ENCODE results near the gene LZTFL1.

Gene LZTFL1

GRCh38 chr3:45841757-45842491 is at the start of gene LZTFL1:
Gene LZTFL1 (minus strand): TSS chr3:45842119. CDS start chr3:45841991, 128 bp downstream.
- peak; percentile 97 for DNase-seq

GRCh38 chr3:45890405-45890804 is 48.5 kb upstream of the LZTFL1 start:
- DNase-seq: no peak

GRCh38 chr3:45889337-45889736 is 47.4 kb upstream of the LZTFL1 start:
- DNase-seq: no peak

- DNase-seq: no peak
These were observed 46.0 kb upstream of the LZTFL1 start for GRCh38 chr3:45887759-45888511.

- DNase-seq: no peak
These were observed 45.4 kb upstream of the LZTFL1 start for GRCh38 chr3:45887285-45887684.

GRCh38 chr3:45885979-45886705 is 44.2 kb upstream of the LZTFL1 start, which contains the start of gene CCR9:
Gene CCR9 (plus strand): TSS chr3:45886543. CDS start chr3:45894934, 8,391 bp downstream.
- DNase-seq: no peak

- DNase-seq: no peak
These were observed 42.7 kb upstream of the LZTFL1 start for GRCh38 chr3:45884368-45885201.

GRCh38 chr3:45881078-45882022 is 39.4 kb upstream of the LZTFL1 start:
- DNase-seq: no peak

GRCh38 chr3:45880725-45881077 is 38.8 kb upstream of the LZTFL1 start:
- DNase-seq: no peak

- no peak for DNase-seq
These were observed 36.2 kb upstream of the LZTFL1 start for GRCh38 chr3:45878124-45878523.

- DNase-seq: no peak
These were observed 32.9 kb upstream of the LZTFL1 start for GRCh38 chr3:45874677-45875346.

GRCh38 chr3:45873638-45874037 is 31.7 kb upstream of the LZTFL1 start:
- DNase-seq: no peak

- DNase-seq: no peak
These were observed 31.1 kb upstream of the LZTFL1 start for GRCh38 chr3:45873036-45873435.

GRCh38 chr3:45872569-45872968 is 30.6 kb upstream of the LZTFL1 start:
- no peak for DNase-seq

GRCh38 chr3:45871780-45872179 is 29.9 kb upstream of the LZTFL1 start:
- no peak for DNase-seq

GRCh38 chr3:45870099-45870498 is 28.2 kb upstream of the LZTFL1 start:
- DNase-seq: no peak

GRCh38 chr3:45869638-45870037 is 27.7 kb upstream of the LZTFL1 start:
- no peak for DNase-seq

GRCh38 chr3:45868650-45869049 is 26.7 kb upstream of the LZTFL1 start:
- DNase-seq: no peak

- no peak for DNase-seq
These were observed 26.3 kb upstream of the LZTFL1 start for GRCh38 chr3:45868213-45868612.

GRCh38 chr3:45865563-45865962 is 23.6 kb upstream of the LZTFL1 start:
- no peak for DNase-seq

Measured in fibroblast of skin of right quadriceps (primary cell).